K562 (cell line): ENCODE results near the gene OSBPL7. TPM values are rescaled to one million over a fixed set of nuclear protein-coding genes. Genes with fewer than 3 reads are reported as not detected.

Source experiments
- ATAC-seq: fragments of 200-7000 bp; cut with Tn5 transposase; 3 replicates; pipeline ENCODE4 v1.9.1; 2020; ENCODE audit warnings: moderate library complexity
- BruUV-seq: library from RNA; stranded (reverse); fragments of 400-500 nt; replicated peaks from 2 replicates; lab custom pipeline; 2021; lab: Mats Ljungman, UMichigan
- CTCF ChIA-PET: fragments of 300-600 bp; formaldehyde crosslinking; extraction: SDS; loops from one replicate; lab custom pipeline; 2021; ENCODE audit warnings: low intra/inter-chr PET ratio; lab: Yijun Ruan, JAX
- POLR2A ChIA-PET: fragments of 300-600, 350-650 bp; sonication (Branson Sonifier 250); formaldehyde crosslinking; extraction: SDS; loops from one replicate; lab custom pipeline; 2021; ENCODE audit warnings: antibody characterized with exemption, inconsistent platforms; lab: Yijun Ruan, JAX
- DNase-seq, 4 experiments: peaks; one replicate each; pipeline versions ENCODE4 v3.0.0 to v3.0.0-alpha.2; 2011 to 2018; ENCODE audit warnings: low spot score in 3 of 4, mixed read lengths in 3 of 4; ENCODE audit errors: extremely low read depth in 1 of 4
- FAIRE-seq: peaks from 2 replicates; lab custom pipeline; 2011; peaks lifted over from hg19 to GRCh38; lab: Jason Lieb, UNC
- H2AFZ ChIP-seq: 2 replicates; pipeline ENCODE4 v1.6.0; 2011; ENCODE audit warnings: low read depth, low read length, control low read depth, inconsistent platforms
- H3K27ac ChIP-seq: fragments of 200-600 bp; 3 replicates; pipeline ENCODE4 v1.8.0; 2011; ENCODE audit warnings: low read depth, mild to moderate bottlenecking, control low read depth, inconsistent platforms, low read length, moderate library complexity, mixed read lengths; ENCODE audit errors: extremely low read depth
- H3K27me3 ChIP-seq, 2 experiments: fragments of 300-600 bp in 1 of 2; 2 replicates in 1 of 2; 3 replicates in 1 of 2; pipeline versions ENCODE4 v1.6.0 to v1.8.0; 2011; ENCODE audit warnings: inconsistent platforms in 2 of 2, low read length in 2 of 2, mild to moderate bottlenecking in 1 of 2, mixed read lengths in 1 of 2, moderate library complexity in 1 of 2; ENCODE audit not compliant: control insufficient read depth in 2 of 2, insufficient read depth in 2 of 2
- H3K36me3 ChIP-seq: fragments of 300-600 bp; 3 replicates; pipeline ENCODE4 v1.8.0; 2011; ENCODE audit warnings: mild to moderate bottlenecking, low read length, inconsistent platforms; ENCODE audit not compliant: control insufficient read depth, insufficient read depth
- H3K4me1 ChIP-seq, 2 experiments: fragments of 200-600 bp in 1 of 2; replicated peaks in 1 of 2; 2 replicates in 1 of 2; 3 replicates in 1 of 2; pipeline versions ENCODE4 v1.5.1 to v1.8.0; 2011; ENCODE audit warnings: inconsistent platforms in 2 of 2, low read length in 2 of 2, mild to moderate bottlenecking in 1 of 2, mixed read lengths in 1 of 2, moderate library complexity in 1 of 2; ENCODE audit not compliant: control insufficient read depth in 2 of 2, insufficient read depth in 2 of 2
- H3K4me2 ChIP-seq: 2 replicates; pipeline ENCODE4 v1.6.1; 2011; ENCODE audit warnings: low read length, control low read depth, inconsistent platforms, mixed read lengths; ENCODE audit not compliant: insufficient read depth
- H3K4me3 ChIP-seq: fragments of 200-600 bp; sonication (generic), shearing (Covaris generic); 2 replicates; pipeline ENCODE4 v1.5.1; 2016; ENCODE audit warnings: control low read depth, inconsistent platforms
- H3K79me2 ChIP-seq: fragments of 200-600 bp; 3 replicates; pipeline ENCODE4 v1.8.0; 2011; ENCODE audit warnings: low read length, inconsistent platforms; ENCODE audit not compliant: control insufficient read depth, insufficient read depth
- H3K9ac ChIP-seq, 2 experiments: 2 replicates each; pipeline versions ENCODE4 v1.6.0 to v1.6.1; 2011; ENCODE audit warnings: low read depth in 2 of 2, low read length in 2 of 2, control low read depth in 1 of 2, inconsistent platforms in 1 of 2, mild to moderate bottlenecking in 1 of 2, mixed read lengths in 1 of 2; ENCODE audit not compliant: insufficient read depth in 1 of 2
- H3K9me1 ChIP-seq: one replicate; pipeline ENCODE4 v1.6.0; 2011; ENCODE audit warnings: inconsistent platforms, mild to moderate bottlenecking, low read length, moderate library complexity; ENCODE audit not compliant: control insufficient read depth, insufficient read depth
- H3K9me3 ChIP-seq: replicated peaks from 2 replicates; pipeline ENCODE4 v1.5.1; 2011; ENCODE audit warnings: low read depth, low read length, inconsistent platforms; ENCODE audit not compliant: control insufficient read depth, insufficient read depth
- H4K20me1 ChIP-seq: replicated peaks from 2 replicates; pipeline ENCODE4 v1.6.1; 2011; ENCODE audit warnings: low read length, inconsistent platforms, mixed read lengths; ENCODE audit not compliant: control insufficient read depth, insufficient read depth
- RBM22 ChIP-seq: fragments of 200-400 bp; formaldehyde crosslinking; IDR thresholded peaks from 2 replicates; pipeline ENCODE4 v1.6.1; 2018; ENCODE audit warnings: low read length, low read depth; ENCODE audit not compliant: poor library complexity, severe bottlenecking
- SRSF1 ChIP-seq: fragments of 200-400 bp; formaldehyde crosslinking; IDR thresholded peaks from 2 replicates; pipeline ENCODE4 v1.6.1; 2017; ENCODE audit warnings: mild to moderate bottlenecking, low read depth, low read length, moderate library complexity
- ZNF75A ChIP-seq: fragments of 450-650 bp; formaldehyde crosslinking; IDR thresholded peaks from 2 replicates; pipeline ENCODE4 v1.4.0; 2020; ENCODE audit warnings: mild to moderate bottlenecking
- WGBS: fragments of 100-300 bp; shearing (Covaris generic); methylation state at CpG from one replicate; pipeline ENCODE4 v1.1.6; 2016; ENCODE audit warnings: low coverage, mixed read lengths; ENCODE audit not compliant: insufficient coverage; ENCODE audit errors: missing lambda C conversion rate; 5-methylcytosine and 5-hydroxymethylcytosine counted together
- in situ Hi-C: fragments of 300-500 bp; cut with MboI; formaldehyde crosslinking; loops from 4 replicates; pipeline ENCODE4 v1.15.0; 2018; ENCODE audit warnings: inconsistent platforms, mixed read lengths
- intact Hi-C: fragments of 100-400 bp; cut with micrococcal nuclease; formaldehyde crosslinking; loops from 2 replicates; pipeline ENCODE4 v1.14.2; 2022
- polyA plus RNA-seq, 8 experiments: library from polyadenylated mRNA; depleted of rRNA in 4 of 8; stranded (reverse) in 5 of 8; unstranded in 3 of 8; fragments of >200 nt; fragmentation: Nextera tagmentation in 2 of 8; fragmentation: Illumina TruSeq in 1 of 8; extraction: Ambion mirVana in 2 of 8; extraction: Trizol in 1 of 8; gene quantifications; 2 replicates each; pipeline versions ENCODE4 v1.2.1 to v1.2.3, GENCODE V29; 2011 to 2014; ENCODE audit warnings: inconsistent platforms in 1 of 8, missing spikeins in 1 of 8
- total RNA-seq, 7 experiments: library from RNA; depleted of rRNA in 6 of 7; stranded (reverse); fragments of >200 nt in 6 of 7; fragmentation: Illumina TruSeq in 2 of 7; extraction: Trizol in 2 of 7; gene quantifications; 2 replicates each; pipeline versions ENCODE4 v1.2.1 to v1.2.3, GENCODE V29; 2011 to 2021; ENCODE audit warnings: low replicate concordance in 1 of 7
- TF ChIP-seq, protein P1 (sequence below), 2 experiments: fragments of 450-650 bp; formaldehyde crosslinking in 1 of 2; IDR thresholded peaks; 2 replicates each; pipeline versions ENCODE4 v1.4.0 to v1.6.1; 2014 to 2020; ENCODE audit warnings: mild to moderate bottlenecking in 2 of 2, borderline replicate concordance in 1 of 2, low read depth in 1 of 2
- TF ChIP-seq, protein P2 (sequence below): fragments of 450-650 bp; IDR thresholded peaks from one replicate; pipeline ENCODE4 v1.6.1; 2018; ENCODE audit warnings: mild to moderate bottlenecking, moderate library complexity; ENCODE audit not compliant: partially characterized antibody

Gene OSBPL7
- total and polyA plus RNA-seq, 9 of the 15 experiments (the other 6 are each of a cell fraction or from before 2014, with no cell fraction given): 0.32 to 11.9 (median 5.8) TPM

GRCh38 chr17:47774331-47774730 lies 47.3 kb downstream of the OSBPL7 start:
- Histone ChIP-seq H3K9me3 (0 out of 2 replicates have a peak, but pooled peaks cover 2% of the 10 kb centered on the region), H3K79me2 (no peaks in the 10 kb centered on the region), H2AFZ (no peak overlapping the region), H3K4me1 (peaks cover 0 to 6% of the 10 kb centered on the region in 2 experiments; a peak in 2 of 5 replicates), H3K9me1 (no peaks in the 10 kb centered on the region), H3K27me3 (peaks cover 22 to 46% of the 10 kb centered on the region in 2 experiments; a peak in 4 of 5 replicates), H3K36me3 (no peaks in the 10 kb centered on the region), H3K9ac (no peak overlapping the region), H4K20me1 (no peaks in the 10 kb centered on the region), H3K4me3 (no peak overlapping the region), H3K4me2 (no peak overlapping the region), H3K27ac (no peak overlapping the region)
- ChIA-PET POLR2A (no interaction called here), CTCF (no interaction called here)
- in situ Hi-C loops (no loop called here), intact Hi-C loops (no loop called here)
- 0% methylated on average over 4 of the region's 4 CpGs for WGBS
- DNase-seq (no peak), FAIRE-seq (no peak), ATAC-seq (no peak)
- no peak for TF ChIP-seq ZNF75A (CRISPR knock-in tag)
- TF ChIP-seq, protein P1, sequence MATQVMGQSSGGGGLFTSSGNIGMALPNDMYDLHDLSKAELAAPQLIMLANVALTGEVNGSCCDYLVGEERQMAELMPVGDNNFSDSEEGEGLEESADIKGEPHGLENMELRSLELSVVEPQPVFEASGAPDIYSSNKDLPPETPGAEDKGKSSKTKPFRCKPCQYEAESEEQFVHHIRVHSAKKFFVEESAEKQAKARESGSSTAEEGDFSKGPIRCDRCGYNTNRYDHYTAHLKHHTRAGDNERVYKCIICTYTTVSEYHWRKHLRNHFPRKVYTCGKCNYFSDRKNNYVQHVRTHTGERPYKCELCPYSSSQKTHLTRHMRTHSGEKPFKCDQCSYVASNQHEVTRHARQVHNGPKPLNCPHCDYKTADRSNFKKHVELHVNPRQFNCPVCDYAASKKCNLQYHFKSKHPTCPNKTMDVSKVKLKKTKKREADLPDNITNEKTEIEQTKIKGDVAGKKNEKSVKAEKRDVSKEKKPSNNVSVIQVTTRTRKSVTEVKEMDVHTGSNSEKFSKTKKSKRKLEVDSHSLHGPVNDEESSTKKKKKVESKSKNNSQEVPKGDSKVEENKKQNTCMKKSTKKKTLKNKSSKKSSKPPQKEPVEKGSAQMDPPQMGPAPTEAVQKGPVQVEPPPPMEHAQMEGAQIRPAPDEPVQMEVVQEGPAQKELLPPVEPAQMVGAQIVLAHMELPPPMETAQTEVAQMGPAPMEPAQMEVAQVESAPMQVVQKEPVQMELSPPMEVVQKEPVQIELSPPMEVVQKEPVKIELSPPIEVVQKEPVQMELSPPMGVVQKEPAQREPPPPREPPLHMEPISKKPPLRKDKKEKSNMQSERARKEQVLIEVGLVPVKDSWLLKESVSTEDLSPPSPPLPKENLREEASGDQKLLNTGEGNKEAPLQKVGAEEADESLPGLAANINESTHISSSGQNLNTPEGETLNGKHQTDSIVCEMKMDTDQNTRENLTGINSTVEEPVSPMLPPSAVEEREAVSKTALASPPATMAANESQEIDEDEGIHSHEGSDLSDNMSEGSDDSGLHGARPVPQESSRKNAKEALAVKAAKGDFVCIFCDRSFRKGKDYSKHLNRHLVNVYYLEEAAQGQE (IDR thresholded peaks at IDR 0.05; ENCODE audit: borderline replicate concordance): no peak
- TF ChIP-seq, protein P1 (CRISPR knock-in tag; IDR thresholded peaks at IDR 0.05; ENCODE audit: low read depth): no peak
- TF ChIP-seq RBM22: no peak
- TF ChIP-seq SRSF1: no peak
- TF ChIP-seq, protein P2, sequence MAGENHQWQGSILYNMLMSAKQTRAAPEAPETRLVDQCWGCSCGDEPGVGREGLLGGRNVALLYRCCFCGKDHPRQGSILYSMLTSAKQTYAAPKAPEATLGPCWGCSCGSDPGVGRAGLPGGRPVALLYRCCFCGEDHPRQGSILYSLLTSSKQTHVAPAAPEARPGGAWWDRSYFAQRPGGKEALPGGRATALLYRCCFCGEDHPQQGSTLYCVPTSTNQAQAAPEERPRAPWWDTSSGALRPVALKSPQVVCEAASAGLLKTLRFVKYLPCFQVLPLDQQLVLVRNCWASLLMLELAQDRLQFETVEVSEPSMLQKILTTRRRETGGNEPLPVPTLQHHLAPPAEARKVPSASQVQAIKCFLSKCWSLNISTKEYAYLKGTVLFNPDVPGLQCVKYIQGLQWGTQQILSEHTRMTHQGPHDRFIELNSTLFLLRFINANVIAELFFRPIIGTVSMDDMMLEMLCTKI: no peak
- BruUV-seq: no TSS peak
